Skeletal muscle tissue (tissue), 4 donors: Measurements from ENCODE around the gene CEP128. TPM values are rescaled to one million over a fixed set of nuclear protein-coding genes. Genes with fewer than 3 reads are reported as not detected.

ENCODE experiments used
- H3K27ac ChIP-seq: one replicate; pipeline ENCODE4 v1.7.0; 2013; ENCODE audit warnings: mild to moderate bottlenecking, low read depth, low read length, inconsistent platforms
- H3K27me3 ChIP-seq, 3 donors: one replicate each; pipeline ENCODE4 v1.7.0; 2013; ENCODE audit warnings: low read length in 3 of 3; ENCODE audit not compliant: control insufficient read depth in 3 of 3, insufficient read depth in 3 of 3
- H3K36me3 ChIP-seq, 3 donors: one replicate each; pipeline ENCODE4 v1.7.0; 2013; ENCODE audit warnings: low read length in 3 of 3; ENCODE audit not compliant: control insufficient read depth in 3 of 3, insufficient read depth in 3 of 3
- H3K4me1 ChIP-seq, 3 donors: one replicate each; pipeline ENCODE4 v1.7.0; 2013; ENCODE audit warnings: low read length in 3 of 3, mild to moderate bottlenecking in 3 of 3; ENCODE audit not compliant: control insufficient read depth in 3 of 3, insufficient read depth in 3 of 3
- H3K4me3 ChIP-seq, 3 donors: one replicate each; pipeline ENCODE4 v1.7.0; 2013; ENCODE audit warnings: low read length in 3 of 3
- H3K9ac ChIP-seq, 3 donors: one replicate each; pipeline ENCODE4 v1.7.0; 2013; ENCODE audit warnings: low read length in 3 of 3, mild to moderate bottlenecking in 3 of 3, moderate library complexity in 2 of 3, low read depth in 1 of 3
- H3K9me3 ChIP-seq, 3 donors: one replicate each; pipeline ENCODE4 v1.7.0; 2013; ENCODE audit warnings: low read length in 3 of 3; ENCODE audit not compliant: control insufficient read depth in 3 of 3
- total RNA-seq: library from RNA; depleted of rRNA; stranded (reverse); fragments of >200 nt; gene quantifications from one replicate; pipeline ENCODE4 v1.2.3, GENCODE V29; 2014
- donor health status: Osteomylitis.

Gene CEP128
- total RNA-seq, 1 donor from 2014 or later: 6.8 TPM

DNA sequence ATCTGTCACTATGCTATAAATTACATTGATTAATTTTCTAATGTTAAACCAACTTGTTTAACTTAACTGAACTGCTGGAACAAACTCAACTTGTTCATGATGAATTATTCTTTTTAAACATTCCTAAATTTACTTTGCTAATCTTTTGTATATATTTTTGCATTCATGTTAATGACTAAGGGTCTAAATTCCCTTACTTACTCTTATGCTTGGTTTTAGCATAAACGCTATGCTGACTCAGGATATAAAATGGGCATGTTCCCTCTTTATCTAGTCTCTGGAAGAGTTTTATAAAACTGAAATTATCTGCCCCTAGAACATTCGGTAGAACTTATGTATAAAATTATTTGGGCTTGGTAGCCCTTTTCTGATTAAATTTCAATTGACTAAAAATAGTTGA lies 387.4 kb downstream of the CEP128 start:
- Histone ChIP-seq H3K9ac (no peak overlapping the region), H3K27ac (no peak overlapping the region), H3K36me3 (peaks cover 0 to 3% (median 0%) of the 10 kb centered on the region in 3 donors), H3K4me1 (no peaks in the 10 kb centered on the region), H3K4me3 (no peak overlapping the region), H3K9me3 (no peaks in the 10 kb centered on the region), H3K27me3 (no peaks in the 10 kb centered on the region)

DNA sequence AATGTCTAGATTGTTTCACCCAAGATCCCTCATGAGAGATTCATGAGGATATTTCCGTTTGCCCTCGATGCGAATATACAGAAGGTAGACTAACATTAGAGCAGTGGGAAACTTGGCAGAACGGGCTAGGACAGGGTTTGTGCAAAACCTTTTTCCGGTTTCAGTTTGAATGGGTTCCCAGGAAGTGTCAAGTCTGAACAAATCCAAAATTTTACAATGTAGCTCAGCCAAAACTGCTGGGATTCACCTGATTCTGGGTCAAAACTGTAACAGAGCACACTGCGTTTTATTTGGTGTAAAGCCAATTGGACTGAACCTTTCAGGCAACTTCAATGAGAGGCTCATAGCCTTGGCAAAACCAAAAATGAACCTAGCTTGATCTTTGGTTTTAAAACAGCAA lies 392.4 kb downstream of the CEP128 start:
- Histone ChIP-seq H3K27ac (no peak overlapping the region), H3K36me3 (peaks cover 0 to 3% (median 0%) of the 10 kb centered on the region in 3 donors), H3K4me1 (no peaks in the 10 kb centered on the region), H3K27me3 (no peaks in the 10 kb centered on the region), H3K9ac (no peak overlapping the region), H3K4me3 (no peak overlapping the region), H3K9me3 (no peaks in the 10 kb centered on the region)

DNA sequence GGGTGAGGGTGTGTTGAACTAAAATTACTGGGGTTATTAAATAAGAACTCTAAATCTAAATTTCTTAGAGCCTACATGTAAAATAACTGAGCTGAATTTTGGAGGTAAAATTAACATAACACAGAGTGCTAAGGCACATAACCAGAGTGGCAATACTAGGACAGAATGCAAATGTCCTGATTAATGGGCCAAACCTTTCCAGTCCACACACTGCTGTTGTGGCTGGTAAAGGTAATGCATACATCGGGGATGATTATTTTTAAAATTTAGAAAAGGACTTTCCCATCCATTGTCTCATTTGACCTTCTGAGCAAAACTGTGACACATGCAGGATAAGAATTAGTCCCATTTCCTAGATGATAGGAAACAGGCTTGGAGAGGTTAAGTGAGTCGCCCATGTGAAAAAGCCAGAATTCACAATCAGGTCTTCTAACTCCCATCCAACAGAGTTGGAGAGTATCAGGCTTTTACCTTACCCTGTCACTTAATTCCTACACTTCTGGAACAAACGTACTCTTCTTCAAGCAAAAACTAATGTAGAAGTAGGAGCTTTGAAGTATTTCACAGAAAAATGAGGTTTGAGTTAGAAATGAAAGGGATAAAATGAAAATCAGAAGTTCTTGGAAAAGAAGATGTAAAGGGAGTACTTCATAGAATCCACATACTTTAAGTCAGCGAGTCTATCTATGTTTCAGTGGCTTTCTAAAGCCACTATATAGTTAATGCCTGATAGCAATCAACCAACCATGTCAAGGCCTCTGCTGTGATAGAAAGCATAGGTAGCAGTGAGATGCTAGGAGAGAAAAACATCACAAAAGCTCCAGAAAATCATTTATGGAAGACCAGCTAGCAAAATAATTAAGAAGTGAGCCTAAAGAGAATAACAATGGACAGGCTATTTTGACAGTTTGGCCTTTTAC lies 395.3 kb downstream of the CEP128 start:
- H3K4me3 ChIP-seq: no peak overlapping the region
- H3K36me3 ChIP-seq: no peaks in the 10 kb centered on the region
- H3K9me3 ChIP-seq: no peaks in the 10 kb centered on the region
- H3K9ac ChIP-seq: no peak overlapping the region
- no peak overlapping the region for H3K27ac ChIP-seq
- H3K27me3 ChIP-seq: no peaks in the 10 kb centered on the region
- no peaks in the 10 kb centered on the region for H3K4me1 ChIP-seq

DNA sequence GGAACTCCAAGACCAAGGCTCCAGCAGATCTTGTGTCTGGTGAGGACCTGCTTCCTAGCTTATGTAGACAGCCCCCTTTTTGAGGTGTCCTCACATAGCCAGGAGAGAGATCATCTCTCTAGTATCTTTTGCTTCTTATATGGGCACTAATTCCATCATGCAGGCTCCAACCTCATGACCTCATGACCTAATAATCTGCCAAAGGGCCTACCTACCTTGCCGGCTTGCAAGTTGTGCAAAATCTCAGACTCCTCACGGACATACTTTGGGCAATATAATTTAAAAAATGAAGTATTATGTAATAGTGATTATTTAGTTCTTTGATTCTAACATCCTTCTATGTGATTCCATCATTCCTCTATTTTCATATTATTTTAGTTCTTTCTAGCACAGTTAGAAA lies 397.2 kb downstream of the CEP128 start:
- no peak overlapping the region for H3K4me3 ChIP-seq
- no peaks in the 10 kb centered on the region for H3K27me3 ChIP-seq
- H3K27ac ChIP-seq: no peak overlapping the region
- H3K9ac ChIP-seq: no peak overlapping the region
- H3K9me3 ChIP-seq: no peaks in the 10 kb centered on the region
- H3K4me1 ChIP-seq: no peaks in the 10 kb centered on the region
- no peaks in the 10 kb centered on the region for H3K36me3 ChIP-seq

DNA sequence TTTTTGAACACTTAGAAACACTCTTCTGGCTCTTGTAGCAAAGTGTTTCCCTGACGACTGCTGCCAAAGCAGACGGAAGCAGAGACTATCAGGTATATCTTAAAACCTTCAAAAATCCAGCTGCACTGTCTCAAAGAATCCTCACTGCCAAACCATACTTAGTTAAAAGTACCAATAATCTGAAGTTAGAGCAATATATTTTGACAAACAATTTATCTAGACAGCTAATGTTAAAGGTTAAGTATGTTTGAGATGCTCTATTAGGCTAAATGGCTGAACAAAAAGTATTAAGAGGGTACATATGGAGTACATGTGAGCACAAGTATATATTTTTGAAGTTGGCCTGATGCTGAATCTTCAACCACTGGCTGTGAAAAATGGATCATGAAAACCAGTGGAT lies 398.3 kb downstream of the CEP128 start:
- Histone ChIP-seq H3K27me3 (no peaks in the 10 kb centered on the region), H3K9ac (no peak overlapping the region), H3K4me1 (no peaks in the 10 kb centered on the region), H3K36me3 (no peaks in the 10 kb centered on the region), H3K4me3 (no peak overlapping the region), H3K27ac (no peak overlapping the region), H3K9me3 (no peaks in the 10 kb centered on the region)

DNA sequence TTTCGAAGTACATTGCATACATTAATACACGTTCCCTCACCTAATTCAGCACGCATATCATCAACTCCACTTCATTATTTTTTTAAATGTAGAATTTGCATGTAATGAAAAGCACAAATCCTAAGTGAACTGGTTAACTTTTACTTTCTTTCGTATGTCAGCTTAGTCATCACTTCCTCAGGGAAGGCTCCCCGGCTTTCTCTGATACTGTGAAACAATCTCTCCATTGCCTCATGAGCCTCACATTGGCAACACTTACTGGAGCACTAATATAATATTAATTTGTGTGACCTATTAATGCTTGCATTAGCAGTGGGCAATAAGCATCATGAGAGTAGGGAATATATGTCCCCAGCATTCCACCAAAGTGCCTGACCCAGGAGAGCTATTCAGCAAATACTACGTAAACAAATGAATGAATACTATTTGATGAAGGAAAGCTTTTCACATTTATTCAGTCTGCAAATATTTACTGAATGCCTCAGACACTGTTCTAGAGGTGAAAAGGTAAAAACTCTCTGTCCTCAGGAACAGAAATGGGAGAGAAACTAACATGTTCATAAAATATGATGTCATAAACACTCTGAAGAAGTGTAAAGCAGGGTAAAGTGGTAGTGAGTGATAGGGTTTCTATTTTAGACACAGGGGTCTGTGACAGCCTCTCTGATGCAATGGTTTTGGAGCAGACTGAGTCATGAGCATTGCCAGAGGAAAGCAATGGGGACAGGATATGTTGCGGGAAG lies 402.7 kb downstream of the CEP128 start:
- H3K36me3 ChIP-seq: no peaks in the 10 kb centered on the region
- no peak overlapping the region for H3K4me3 ChIP-seq
- no peaks in the 10 kb centered on the region for H3K27me3 ChIP-seq
- H3K4me1 ChIP-seq: no peaks in the 10 kb centered on the region
- no peak overlapping the region for H3K9ac ChIP-seq
- H3K9me3 ChIP-seq: no peaks in the 10 kb centered on the region
- H3K27ac ChIP-seq: no peak overlapping the region

DNA sequence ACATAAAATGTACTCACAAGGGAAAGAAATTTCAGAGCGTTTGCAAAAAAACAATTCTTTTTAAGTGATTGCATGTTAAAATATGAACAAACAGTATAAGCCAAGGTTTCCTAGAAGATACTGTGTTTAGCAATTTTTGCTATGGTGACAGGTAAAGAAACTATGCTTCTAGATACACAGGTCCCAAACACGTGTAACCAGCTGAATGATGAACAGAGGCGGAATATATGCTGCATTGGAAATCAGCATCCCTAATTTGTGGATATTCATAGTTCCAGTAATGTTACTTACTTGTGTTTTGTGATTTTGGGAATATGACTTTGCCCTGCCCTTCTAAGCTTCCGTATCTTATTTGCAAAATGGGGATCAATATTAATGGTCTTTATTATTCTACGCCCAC lies 403.9 kb downstream of the CEP128 start:
- Histone ChIP-seq H3K9me3 (no peaks in the 10 kb centered on the region), H3K4me3 (no peak overlapping the region), H3K9ac (no peak overlapping the region), H3K4me1 (no peaks in the 10 kb centered on the region), H3K27me3 (no peaks in the 10 kb centered on the region), H3K36me3 (no peaks in the 10 kb centered on the region), H3K27ac (no peak overlapping the region)

DNA sequence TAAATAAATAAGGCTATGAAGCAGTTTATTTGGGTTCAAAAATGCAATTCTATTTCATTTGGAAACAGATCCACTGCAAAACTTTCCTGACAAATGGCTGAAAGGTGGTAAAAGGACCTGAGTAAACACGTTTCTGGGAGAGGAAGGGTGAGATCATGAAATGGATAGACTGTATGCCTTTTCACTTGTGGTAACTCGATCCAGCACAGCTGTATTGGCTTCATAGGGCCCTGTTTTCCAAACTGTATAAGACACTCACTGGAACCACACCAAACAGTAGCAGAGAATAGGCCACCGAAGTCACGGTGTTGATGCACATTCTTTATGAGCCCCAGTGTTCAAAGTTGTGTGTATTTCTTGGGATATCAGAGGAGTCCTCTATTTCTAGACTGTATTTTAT lies 405.1 kb downstream of the CEP128 start:
- H3K4me3 ChIP-seq: no peak overlapping the region
- no peak overlapping the region for H3K27ac ChIP-seq
- H3K36me3 ChIP-seq: no peaks in the 10 kb centered on the region
- no peaks in the 10 kb centered on the region for H3K27me3 ChIP-seq
- H3K9ac ChIP-seq: no peak overlapping the region
- H3K9me3 ChIP-seq: no peaks in the 10 kb centered on the region
- no peaks in the 10 kb centered on the region for H3K4me1 ChIP-seq

DNA sequence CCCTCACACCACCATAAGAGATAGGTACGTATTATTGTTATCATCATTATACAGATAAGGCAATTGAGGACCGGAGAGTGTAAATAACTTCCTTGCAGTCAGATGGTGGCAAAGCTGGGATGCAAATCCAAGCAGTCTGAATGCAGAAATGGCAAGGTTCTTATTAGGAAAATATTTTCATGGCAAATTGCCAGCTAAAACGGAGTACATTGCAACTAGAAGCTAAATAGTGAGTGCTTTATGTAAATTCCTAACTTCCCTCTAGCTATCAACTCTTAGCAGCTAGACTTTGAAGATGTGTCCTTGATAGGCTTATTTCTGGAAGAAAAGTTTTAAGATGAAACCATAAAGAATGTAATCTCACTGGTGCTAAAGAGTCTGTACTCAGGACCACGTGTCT lies 406.4 kb downstream of the CEP128 start:
- H3K4me1 ChIP-seq: no peaks in the 10 kb centered on the region
- H3K4me3 ChIP-seq: no peak overlapping the region
- H3K27ac ChIP-seq: no peak overlapping the region
- no peaks in the 10 kb centered on the region for H3K9me3 ChIP-seq
- no peaks in the 10 kb centered on the region for H3K27me3 ChIP-seq
- H3K9ac ChIP-seq: no peak overlapping the region
- no peaks in the 10 kb centered on the region for H3K36me3 ChIP-seq

DNA sequence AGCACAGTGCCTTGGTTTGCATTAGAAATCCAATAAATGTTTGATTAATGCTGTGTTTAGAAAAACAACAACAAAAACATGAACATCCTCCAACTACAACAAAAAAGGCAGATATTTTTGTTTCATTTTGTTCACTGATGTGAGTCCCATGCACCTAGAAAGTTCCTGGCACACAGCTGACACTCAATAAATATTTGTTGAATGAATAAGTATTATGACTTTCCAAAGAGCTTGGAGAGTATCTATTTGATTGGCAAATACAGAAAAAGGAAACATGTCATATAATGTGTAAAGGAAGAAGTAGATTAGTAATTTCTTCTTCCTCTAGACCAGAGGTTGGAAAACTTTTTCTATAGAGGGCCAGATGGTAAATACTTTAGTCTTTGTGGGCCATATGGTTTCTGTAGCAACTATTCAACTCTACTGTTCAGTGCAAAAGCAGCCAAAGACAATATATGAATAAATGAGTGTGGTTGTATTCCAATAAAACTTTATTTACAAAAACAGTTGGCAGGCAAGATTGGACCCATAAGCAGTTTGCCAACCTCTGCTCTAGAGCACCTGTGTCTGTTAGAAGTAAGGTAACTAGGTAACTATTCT lies 417.9 kb downstream of the CEP128 start:
- H3K4me3 ChIP-seq: no peak overlapping the region
- no peaks in the 10 kb centered on the region for H3K27me3 ChIP-seq
- H3K27ac ChIP-seq: no peak overlapping the region

More for the DNA sequence above, 417.9 kb downstream of the CEP128 start:
- no peaks in the 10 kb centered on the region for H3K9me3 ChIP-seq
- H3K9ac ChIP-seq: no peak overlapping the region
- H3K36me3 ChIP-seq: no peaks in the 10 kb centered on the region
- no peaks in the 10 kb centered on the region for H3K4me1 ChIP-seq
